NCI-H1417 (cell line): ENCODE measurements around the gene MYRF.

ENCODE experiments used
- DNase-seq, 3 experiments: peaks; one replicate each; lab custom pipeline; 2025; lab: John Stamatoyannopoulos, UW

MYRF gene

GRCh38 chr11:61817471-61818202 lies 65.2 kb downstream of the MYRF start:
- DNase-seq, result peak in 1 of 3 experiments; percentile 70

GRCh38 chr11:61820174-61820573 lies 67.7 kb downstream of the MYRF start:
- no peak for DNase-seq

GRCh38 chr11:61826930-61827570 lies 74.6 kb downstream of the MYRF start:
- peak in 1 of 3 experiments; percentile 74 for DNase-seq

- peak; percentile 95 to 99 (median 99) for DNase-seq
These were observed 75.3 kb downstream of the MYRF start, which contains the start of gene FADS2 for GRCh38 chr11:61827571-61828378. Gene FADS2 (plus strand): TSS chr11:61828300. CDS start chr11:61828391, 91 bp downstream.

- no peak for DNase-seq
These were observed 75.9 kb downstream of the MYRF start for GRCh38 chr11:61828379-61828628.

- DNase-seq, result peak; percentile 47 to 79 (median 79)
These were observed 76.4 kb downstream of the MYRF start for GRCh38 chr11:61828629-61829407.

GRCh38 chr11:61829806-61830205 lies 77.4 kb downstream of the MYRF start:
- DNase-seq, result no peak

GRCh38 chr11:61830237-61831105 lies 78.0 kb downstream of the MYRF start:
- DNase-seq, result no peak

- no peak for DNase-seq
These were observed 79.8 kb downstream of the MYRF start for GRCh38 chr11:61832207-61832606.

- DNase-seq, result no peak
These were observed 80.3 kb downstream of the MYRF start for GRCh38 chr11:61832754-61833153.

GRCh38 chr11:61833471-61833870 lies 81.0 kb downstream of the MYRF start:
- no peak for DNase-seq

GRCh38 chr11:61833926-61834277 lies 81.5 kb downstream of the MYRF start:
- DNase-seq, result no peak

- no peak for DNase-seq
These were observed 82.0 kb downstream of the MYRF start for GRCh38 chr11:61834278-61835048.

- DNase-seq, result no peak
These were observed 83.8 kb downstream of the MYRF start for GRCh38 chr11:61836193-61836592.

- no peak for DNase-seq
These were observed 85.1 kb downstream of the MYRF start for GRCh38 chr11:61837411-61838005.
